WTC11 (cell line): ENCODE results near the gene CD44. TPM values are rescaled to one million over a fixed set of nuclear protein-coding genes. Genes with fewer than 3 reads are reported as not detected.

Experiments
- ATAC-seq: fragments of 200-7000 bp; cut with Tn5 transposase; 2 replicates; pipeline ENCODE4 v1.10.0; 2021; ENCODE audit warnings: mild to moderate bottlenecking, moderate library complexity
- CTCF ChIA-PET: fragments of 300-600 bp; sonication (Branson Sonifier 250); formaldehyde crosslinking; loops from one replicate; lab custom pipeline; 2021; ENCODE audit warnings: antibody characterized with exemption; lab: Charles Lee
- POLR2A ChIA-PET: fragments of 350-600 bp; sonication (Branson Sonifier 250); formaldehyde crosslinking; loops from one replicate; lab custom pipeline; 2021; ENCODE audit warnings: antibody characterized with exemption; lab: Charles Lee
- DNase-seq: peaks from one replicate; pipeline ENCODE4 v3.0.0; 2021; ENCODE audit warnings: low spot score
- H3K27ac Mint-ChIP-seq: 2 replicates; pipeline ENCODE4 v1.8.0; 2021; ENCODE audit warnings: mixed read lengths
- H3K27me3 Mint-ChIP-seq: 2 replicates; pipeline ENCODE4 v1.8.0; 2021; ENCODE audit warnings: low read depth, mild to moderate bottlenecking, moderate library complexity, mixed read lengths
- H3K36me3 Mint-ChIP-seq: 2 replicates; pipeline ENCODE4 v1.8.0; 2021; ENCODE audit warnings: mixed read lengths
- H3K4me1 Mint-ChIP-seq: 2 replicates; pipeline ENCODE4 v1.8.0; 2022; ENCODE audit warnings: mixed read lengths
- H3K4me3 Mint-ChIP-seq: 2 replicates; pipeline ENCODE4 v1.8.0; 2021; ENCODE audit warnings: mild to moderate bottlenecking, moderate library complexity, mixed read lengths
- H3K9me3 Mint-ChIP-seq: 2 replicates; pipeline ENCODE4 v1.8.0; 2021; ENCODE audit warnings: mixed read lengths
- CREB1 ChIP-seq: sonication (generic); formaldehyde crosslinking; IDR thresholded peaks from 2 replicates; pipeline ENCODE4 v1.8.0; 2023; ENCODE audit warnings: mild to moderate bottlenecking, missing genetic modification reagents
- FOXJ3 ChIP-seq: sonication (generic); formaldehyde crosslinking; IDR thresholded peaks from 2 replicates; pipeline ENCODE4 v1.9.0; 2021; ENCODE audit warnings: missing genetic modification reagents, mild to moderate bottlenecking, borderline replicate concordance
- GTF2I ChIP-seq: fragments of 250-450 bp; sonication (Bioruptor Pico); conservative IDR thresholded peaks from 2 replicates; pipeline ENCODE4 v1.4.0; 2021; ENCODE audit warnings: mild to moderate bottlenecking
- KAT7 ChIP-seq: sonication (generic); formaldehyde crosslinking; IDR thresholded peaks from 2 replicates; pipeline ENCODE4 v1.8.1; 2023; ENCODE audit warnings: missing genetic modification reagents, mild to moderate bottlenecking, borderline replicate concordance
- NR2C2 ChIP-seq: sonication (generic); formaldehyde crosslinking; IDR thresholded peaks from 2 replicates; pipeline ENCODE4 v1.8.0; 2022; ENCODE audit warnings: mild to moderate bottlenecking, missing genetic modification reagents
- RELA ChIP-seq: sonication (generic); formaldehyde crosslinking; IDR thresholded peaks from 2 replicates; pipeline ENCODE4 v1.8.1; 2022; ENCODE audit warnings: missing genetic modification reagents, mild to moderate bottlenecking, borderline replicate concordance
- TEAD1 ChIP-seq: sonication (generic); formaldehyde crosslinking; IDR thresholded peaks from 2 replicates; pipeline ENCODE4 v1.8.0; 2022; ENCODE audit warnings: mild to moderate bottlenecking, missing genetic modification reagents
- ZNF121 ChIP-seq: sonication (generic); formaldehyde crosslinking; IDR thresholded peaks from 2 replicates; pipeline ENCODE4 v1.8.0; 2023; ENCODE audit warnings: missing genetic modification reagents
- ZNF219 ChIP-seq: sonication (generic); formaldehyde crosslinking; IDR thresholded peaks from 2 replicates; pipeline ENCODE4 v1.8.0; 2023; ENCODE audit warnings: missing genetic modification reagents, mild to moderate bottlenecking, borderline replicate concordance
- ZNF423 ChIP-seq: fragments of 250-450 bp; sonication (Bioruptor Pico); IDR thresholded peaks from 2 replicates; pipeline ENCODE4 v2.1.2; 2022; ENCODE audit warnings: mild to moderate bottlenecking, moderate library complexity
- total RNA-seq: library from RNA; stranded (reverse); gene quantifications from 3 replicates; pipeline ENCODE4 v1.2.3, GENCODE V29; 2021
- TF ChIP-seq, protein P1 (sequence below): sonication (generic); formaldehyde crosslinking; IDR thresholded peaks from 2 replicates; pipeline ENCODE4 v1.8.1; 2023; ENCODE audit warnings: mild to moderate bottlenecking, missing genetic modification reagents, moderate library complexity
- TF ChIP-seq, protein P2 (sequence below): sonication (generic); formaldehyde crosslinking; IDR thresholded peaks from 2 replicates; pipeline ENCODE4 v1.8.0; 2022; ENCODE audit warnings: mild to moderate bottlenecking, missing genetic modification reagents
- TF ChIP-seq, protein P3 (sequence below): sonication (generic); formaldehyde crosslinking; IDR thresholded peaks from 2 replicates; pipeline ENCODE4 v1.8.1; 2023; ENCODE audit warnings: mild to moderate bottlenecking, missing genetic modification reagents
- TF ChIP-seq, protein P4 (sequence below): sonication (generic); formaldehyde crosslinking; IDR thresholded peaks from 2 replicates; pipeline ENCODE4 v1.8.0; 2022; ENCODE audit warnings: mild to moderate bottlenecking, missing genetic modification reagents
- TF ChIP-seq, protein P5 (sequence below): fragments of 250-450 bp; sonication (Bioruptor Pico); IDR thresholded peaks from 2 replicates; pipeline ENCODE4 v1.9.0; 2021; ENCODE audit warnings: mild to moderate bottlenecking, borderline replicate concordance
- TF ChIP-seq, protein P6 (sequence below): sonication (generic); formaldehyde crosslinking; IDR thresholded peaks from 2 replicates; pipeline ENCODE4 v1.8.0; 2022; ENCODE audit warnings: mild to moderate bottlenecking, missing genetic modification reagents
- TF ChIP-seq, protein P7 (sequence below): fragments of 250-450 bp; sonication (Bioruptor Pico); IDR thresholded peaks from 2 replicates; pipeline ENCODE4 v1.8.0; 2021; ENCODE audit warnings: mild to moderate bottlenecking

The CD44 gene
- total RNA-seq, 1 experiment from 2014 or later = 12.0 TPM

DNA sequence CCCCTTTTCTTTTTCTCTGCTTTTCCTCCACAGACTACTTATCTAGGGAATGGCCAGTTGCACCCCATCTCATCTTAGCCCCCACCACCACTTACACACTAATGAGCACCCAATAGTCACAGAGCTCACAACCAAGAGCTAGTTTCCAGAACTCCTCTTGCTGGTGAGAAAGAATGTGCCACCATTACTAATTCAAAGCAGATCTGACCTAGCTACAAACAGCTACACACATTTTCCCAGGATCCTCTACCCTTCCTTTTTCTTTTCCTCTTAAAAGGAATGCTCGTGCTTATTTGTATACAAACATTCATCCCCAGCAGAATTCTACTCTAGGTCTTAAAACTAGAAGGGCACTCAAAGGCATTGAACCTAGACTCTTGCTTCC is 136.8 kb downstream of the CD44 start:
- no peak for DNase-seq
- Mint-ChIP-seq H3K4me1 (peaks cover 24% of the 10 kb centered on the region), H3K27me3 (no peaks in the 10 kb centered on the region; the same call in 1 of the 2 replicates), H3K36me3 (no peaks in the 10 kb centered on the region), H3K4me3 (no peak overlapping the region), H3K9me3 (0 out of 2 replicates have a peak, but pooled peaks cover 4% of the 10 kb centered on the region), H3K27ac (no peak overlapping the region)
- TF ChIP-seq ZNF121 (CRISPR knock-in tag) (no peak), GTF2I (no peak)
- TF ChIP-seq, protein P1, sequence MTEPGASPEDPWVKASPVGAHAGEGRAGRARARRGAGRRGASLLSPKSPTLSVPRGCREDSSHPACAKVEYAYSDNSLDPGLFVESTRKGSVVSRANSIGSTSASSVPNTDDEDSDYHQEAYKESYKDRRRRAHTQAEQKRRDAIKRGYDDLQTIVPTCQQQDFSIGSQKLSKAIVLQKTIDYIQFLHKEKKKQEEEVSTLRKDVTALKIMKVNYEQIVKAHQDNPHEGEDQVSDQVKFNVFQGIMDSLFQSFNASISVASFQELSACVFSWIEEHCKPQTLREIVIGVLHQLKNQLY (CRISPR knock-in tag) = no peak
- ATAC-seq = no peak
- ChIA-PET POLR2A (interaction anchor here (0.7 kb wide), 1 partner anchor 654 kb away, joined by 4 read pairs; no protein-coding TSS in a partner anchor), CTCF (interaction anchor here (1.3 kb wide), 1 partner anchor 30 kb away, joined by 5 read pairs; no protein-coding TSS in a partner anchor)

DNA sequence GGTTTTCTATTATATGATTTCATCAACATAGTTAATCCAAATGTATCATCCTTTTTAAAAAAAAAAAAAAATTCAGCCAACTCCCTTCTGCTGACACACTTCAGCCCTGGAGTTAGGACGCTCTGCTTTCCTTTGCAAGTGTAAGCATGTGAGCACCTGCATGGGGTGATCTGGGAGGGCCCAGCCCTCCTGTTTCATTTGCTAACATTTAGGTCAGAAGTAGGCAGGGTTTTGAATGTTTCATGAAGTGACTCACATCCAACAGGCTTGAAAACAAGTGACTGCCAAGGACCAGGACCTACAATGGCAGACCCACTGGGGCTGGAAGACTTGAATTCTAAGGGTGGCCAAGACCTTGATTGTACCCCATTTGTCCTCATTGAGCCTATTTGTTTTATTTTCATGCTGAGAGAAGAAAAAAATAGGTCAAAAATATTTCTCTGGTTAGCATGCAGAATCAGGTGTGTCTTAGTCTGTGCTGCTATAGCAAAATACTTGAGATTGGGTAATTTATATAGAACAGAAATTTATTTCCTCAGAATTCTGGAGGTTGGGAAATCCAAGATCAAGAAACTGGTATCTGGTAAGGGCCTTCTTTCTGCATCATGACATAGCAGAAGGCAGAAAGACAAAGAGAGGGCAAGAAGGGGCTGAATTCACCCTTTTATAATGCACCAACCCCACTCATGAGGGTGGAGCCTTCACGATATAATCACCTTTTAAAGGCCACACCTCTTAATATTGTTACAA is 137.6 kb downstream of the CD44 start:
- no peaks in the 10 kb centered on the region for H3K27me3 Mint-ChIP-seq
- ChIA-PET CTCF (interaction anchor here (1.3 kb wide), 1 partner anchor 29 kb away, joined by 5 read pairs; no protein-coding TSS in a partner anchor), POLR2A (interaction anchor here (0.7 kb wide), 1 partner anchor 655 kb away, joined by 4 read pairs; no protein-coding TSS in a partner anchor)
- H3K4me1 Mint-ChIP-seq = peaks cover 24% of the 10 kb centered on the region
- no peak overlapping the region for H3K27ac Mint-ChIP-seq
- H3K4me3 Mint-ChIP-seq = no peak overlapping the region
- TF ChIP-seq, protein P2, sequence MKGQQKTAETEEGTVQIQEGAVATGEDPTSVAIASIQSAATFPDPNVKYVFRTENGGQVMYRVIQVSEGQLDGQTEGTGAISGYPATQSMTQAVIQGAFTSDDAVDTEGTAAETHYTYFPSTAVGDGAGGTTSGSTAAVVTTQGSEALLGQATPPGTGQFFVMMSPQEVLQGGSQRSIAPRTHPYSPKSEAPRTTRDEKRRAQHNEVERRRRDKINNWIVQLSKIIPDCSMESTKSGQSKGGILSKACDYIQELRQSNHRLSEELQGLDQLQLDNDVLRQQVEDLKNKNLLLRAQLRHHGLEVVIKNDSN (CRISPR knock-in tag) = no peak
- TF ChIP-seq, protein P3, sequence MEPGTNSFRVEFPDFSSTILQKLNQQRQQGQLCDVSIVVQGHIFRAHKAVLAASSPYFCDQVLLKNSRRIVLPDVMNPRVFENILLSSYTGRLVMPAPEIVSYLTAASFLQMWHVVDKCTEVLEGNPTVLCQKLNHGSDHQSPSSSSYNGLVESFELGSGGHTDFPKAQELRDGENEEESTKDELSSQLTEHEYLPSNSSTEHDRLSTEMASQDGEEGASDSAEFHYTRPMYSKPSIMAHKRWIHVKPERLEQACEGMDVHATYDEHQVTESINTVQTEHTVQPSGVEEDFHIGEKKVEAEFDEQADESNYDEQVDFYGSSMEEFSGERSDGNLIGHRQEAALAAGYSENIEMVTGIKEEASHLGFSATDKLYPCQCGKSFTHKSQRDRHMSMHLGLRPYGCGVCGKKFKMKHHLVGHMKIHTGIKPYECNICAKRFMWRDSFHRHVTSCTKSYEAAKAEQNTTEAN (CRISPR knock-in tag) = no peak
- TF ChIP-seq NR2C2 (CRISPR knock-in tag) (no peak), RELA (CRISPR knock-in tag) (no peak), KAT7 (CRISPR knock-in tag) (no peak), TEAD1 (CRISPR knock-in tag) (no peak)
- TF ChIP-seq, protein P4, sequence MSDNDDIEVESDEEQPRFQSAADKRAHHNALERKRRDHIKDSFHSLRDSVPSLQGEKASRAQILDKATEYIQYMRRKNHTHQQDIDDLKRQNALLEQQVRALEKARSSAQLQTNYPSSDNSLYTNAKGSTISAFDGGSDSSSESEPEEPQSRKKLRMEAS = no peak
- TF ChIP-seq, protein P5, sequence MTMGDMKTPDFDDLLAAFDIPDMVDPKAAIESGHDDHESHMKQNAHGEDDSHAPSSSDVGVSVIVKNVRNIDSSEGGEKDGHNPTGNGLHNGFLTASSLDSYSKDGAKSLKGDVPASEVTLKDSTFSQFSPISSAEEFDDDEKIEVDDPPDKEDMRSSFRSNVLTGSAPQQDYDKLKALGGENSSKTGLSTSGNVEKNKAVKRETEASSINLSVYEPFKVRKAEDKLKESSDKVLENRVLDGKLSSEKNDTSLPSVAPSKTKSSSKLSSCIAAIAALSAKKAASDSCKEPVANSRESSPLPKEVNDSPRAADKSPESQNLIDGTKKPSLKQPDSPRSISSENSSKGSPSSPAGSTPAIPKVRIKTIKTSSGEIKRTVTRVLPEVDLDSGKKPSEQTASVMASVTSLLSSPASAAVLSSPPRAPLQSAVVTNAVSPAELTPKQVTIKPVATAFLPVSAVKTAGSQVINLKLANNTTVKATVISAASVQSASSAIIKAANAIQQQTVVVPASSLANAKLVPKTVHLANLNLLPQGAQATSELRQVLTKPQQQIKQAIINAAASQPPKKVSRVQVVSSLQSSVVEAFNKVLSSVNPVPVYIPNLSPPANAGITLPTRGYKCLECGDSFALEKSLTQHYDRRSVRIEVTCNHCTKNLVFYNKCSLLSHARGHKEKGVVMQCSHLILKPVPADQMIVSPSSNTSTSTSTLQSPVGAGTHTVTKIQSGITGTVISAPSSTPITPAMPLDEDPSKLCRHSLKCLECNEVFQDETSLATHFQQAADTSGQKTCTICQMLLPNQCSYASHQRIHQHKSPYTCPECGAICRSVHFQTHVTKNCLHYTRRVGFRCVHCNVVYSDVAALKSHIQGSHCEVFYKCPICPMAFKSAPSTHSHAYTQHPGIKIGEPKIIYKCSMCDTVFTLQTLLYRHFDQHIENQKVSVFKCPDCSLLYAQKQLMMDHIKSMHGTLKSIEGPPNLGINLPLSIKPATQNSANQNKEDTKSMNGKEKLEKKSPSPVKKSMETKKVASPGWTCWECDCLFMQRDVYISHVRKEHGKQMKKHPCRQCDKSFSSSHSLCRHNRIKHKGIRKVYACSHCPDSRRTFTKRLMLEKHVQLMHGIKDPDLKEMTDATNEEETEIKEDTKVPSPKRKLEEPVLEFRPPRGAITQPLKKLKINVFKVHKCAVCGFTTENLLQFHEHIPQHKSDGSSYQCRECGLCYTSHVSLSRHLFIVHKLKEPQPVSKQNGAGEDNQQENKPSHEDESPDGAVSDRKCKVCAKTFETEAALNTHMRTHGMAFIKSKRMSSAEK = no peak
- 0 out of 2 replicates have a peak, but pooled peaks cover 4% of the 10 kb centered on the region for H3K9me3 Mint-ChIP-seq
- ATAC-seq (no peak), DNase-seq (no peak)
- no peaks in the 10 kb centered on the region for H3K36me3 Mint-ChIP-seq

DNA sequence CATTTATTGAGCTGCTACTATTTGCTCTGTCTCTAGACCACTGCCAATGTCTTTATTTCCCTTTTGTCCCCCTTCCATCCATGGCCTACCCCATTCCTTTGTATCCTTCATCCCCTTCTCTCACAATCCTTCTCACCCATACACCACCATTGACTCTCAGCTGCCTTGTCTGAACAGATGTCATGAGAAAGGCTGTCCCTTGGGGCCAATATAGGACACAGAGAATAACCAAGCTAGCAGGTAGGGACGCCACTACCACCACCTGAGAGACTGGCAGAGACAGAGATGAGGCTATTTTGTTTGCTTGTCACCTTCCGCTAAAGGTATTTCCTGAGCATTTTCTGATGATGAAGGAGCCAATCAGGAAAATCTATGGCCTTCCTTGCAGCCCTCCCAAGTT is 138.9 kb downstream of the CD44 start:
- Mint-ChIP-seq H3K9me3 (no peaks in the 10 kb centered on the region), H3K27me3 (no peaks in the 10 kb centered on the region), H3K27ac (no peak overlapping the region), H3K36me3 (no peaks in the 10 kb centered on the region), H3K4me3 (no peak overlapping the region), H3K4me1 (peaks cover 24% of the 10 kb centered on the region)
- ATAC-seq (no peak), DNase-seq (no peak)
- ChIA-PET CTCF (interaction anchor here (0.6 kb wide), 2 partner anchors 172 to 1098 kb away, joined by 3 to 5 read pairs; no protein-coding TSS in a partner anchor), POLR2A (interaction anchor here (0.5 kb wide), 1 partner anchor 196 kb away, joined by 5 read pairs; no protein-coding TSS in a partner anchor)
- no peak for TF ChIP-seq FOXJ3 (CRISPR knock-in tag)
- TF ChIP-seq CREB1 = no peak
- TF ChIP-seq, protein P6, sequence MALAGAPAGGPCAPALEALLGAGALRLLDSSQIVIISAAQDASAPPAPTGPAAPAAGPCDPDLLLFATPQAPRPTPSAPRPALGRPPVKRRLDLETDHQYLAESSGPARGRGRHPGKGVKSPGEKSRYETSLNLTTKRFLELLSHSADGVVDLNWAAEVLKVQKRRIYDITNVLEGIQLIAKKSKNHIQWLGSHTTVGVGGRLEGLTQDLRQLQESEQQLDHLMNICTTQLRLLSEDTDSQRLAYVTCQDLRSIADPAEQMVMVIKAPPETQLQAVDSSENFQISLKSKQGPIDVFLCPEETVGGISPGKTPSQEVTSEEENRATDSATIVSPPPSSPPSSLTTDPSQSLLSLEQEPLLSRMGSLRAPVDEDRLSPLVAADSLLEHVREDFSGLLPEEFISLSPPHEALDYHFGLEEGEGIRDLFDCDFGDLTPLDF (CRISPR knock-in tag) = no peak
- TF ChIP-seq ZNF423 (CRISPR knock-in tag) = no peak
- no peak for TF ChIP-seq ZNF219
- TF ChIP-seq, protein P7, sequence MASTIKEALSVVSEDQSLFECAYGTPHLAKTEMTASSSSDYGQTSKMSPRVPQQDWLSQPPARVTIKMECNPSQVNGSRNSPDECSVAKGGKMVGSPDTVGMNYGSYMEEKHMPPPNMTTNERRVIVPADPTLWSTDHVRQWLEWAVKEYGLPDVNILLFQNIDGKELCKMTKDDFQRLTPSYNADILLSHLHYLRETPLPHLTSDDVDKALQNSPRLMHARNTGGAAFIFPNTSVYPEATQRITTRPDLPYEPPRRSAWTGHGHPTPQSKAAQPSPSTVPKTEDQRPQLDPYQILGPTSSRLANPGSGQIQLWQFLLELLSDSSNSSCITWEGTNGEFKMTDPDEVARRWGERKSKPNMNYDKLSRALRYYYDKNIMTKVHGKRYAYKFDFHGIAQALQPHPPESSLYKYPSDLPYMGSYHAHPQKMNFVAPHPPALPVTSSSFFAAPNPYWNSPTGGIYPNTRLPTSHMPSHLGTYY (CRISPR knock-in tag) = no peak
